MM.1S (cell line): ENCODE measurements around the gene CLIC5.

Experiments
- DNase-seq: peaks from one replicate; pipeline ENCODE4 v3.0.0-alpha.2; 2015
- H2AFZ ChIP-seq: fragments of 300-600 bp; sonication (generic); 2 replicates; pipeline ENCODE4 v1.6.0; 2016; ENCODE audit warnings: antibody characterized with exemption, low read length
- H3F3A ChIP-seq: fragments of 300-600 bp; sonication (generic); 2 replicates; pipeline ENCODE4 v1.6.1; 2016; ENCODE audit warnings: mild to moderate bottlenecking, antibody characterized with exemption, low read length, moderate library complexity, mixed read lengths; ENCODE audit not compliant: insufficient read depth
- H3K27ac ChIP-seq: fragments of 300-600 bp; sonication (generic); 2 replicates; pipeline ENCODE4 v1.5.1; 2016; ENCODE audit warnings: mild to moderate bottlenecking, low read length
- H3K27me3 ChIP-seq: fragments of 300-600 bp; sonication (generic); replicated peaks from 2 replicates; pipeline ENCODE4 v1.6.0; 2016; ENCODE audit warnings: low read length; ENCODE audit not compliant: insufficient read depth
- H3K36me3 ChIP-seq: fragments of 300-600 bp; sonication (generic); replicated peaks from 2 replicates; pipeline ENCODE4 v1.6.1; 2016; ENCODE audit warnings: mild to moderate bottlenecking, low read length, mixed read lengths; ENCODE audit not compliant: insufficient read depth
- H3K4me1 ChIP-seq: fragments of 300-600 bp; sonication (generic); 2 replicates; pipeline ENCODE4 v1.6.1; 2016; ENCODE audit warnings: low read length, mixed read lengths
- H3K4me2 ChIP-seq: fragments of 300-600 bp; sonication (generic); 2 replicates; pipeline ENCODE4 v1.6.0; 2016; ENCODE audit warnings: low read depth, low read length
- H3K4me3 ChIP-seq: fragments of 300-600 bp; sonication (generic); 2 replicates; pipeline ENCODE4 v1.5.1; 2016; ENCODE audit warnings: low read length, mixed read lengths
- H3K79me2 ChIP-seq: fragments of 300-600 bp; sonication (generic); 2 replicates; pipeline ENCODE4 v1.6.1; 2016; ENCODE audit warnings: mixed run types, low read length, mixed read lengths
- H3K9ac ChIP-seq: fragments of 300-600 bp; sonication (generic); 2 replicates; pipeline ENCODE4 v1.6.1; 2016; ENCODE audit warnings: low read length, mixed read lengths
- H3K9me2 ChIP-seq: fragments of 300-600 bp; sonication (generic); replicated peaks from 2 replicates; pipeline ENCODE4 v1.6.1; 2016; ENCODE audit warnings: mild to moderate bottlenecking, low read length, mixed read lengths; ENCODE audit not compliant: insufficient read depth
- H3K9me3 ChIP-seq: fragments of 300-600 bp; sonication (generic); replicated peaks from 2 replicates; pipeline ENCODE4 v1.6.1; 2016; ENCODE audit warnings: mild to moderate bottlenecking, low read length, mixed read lengths; ENCODE audit not compliant: insufficient read depth
- H4K20me1 ChIP-seq: fragments of 300-600 bp; sonication (generic); 2 replicates; pipeline ENCODE4 v1.6.1; 2016; ENCODE audit warnings: mild to moderate bottlenecking, low read length, moderate library complexity, mixed read lengths; ENCODE audit not compliant: insufficient read depth
- CTCF ChIP-seq: fragments of 300-600 bp; sonication (generic); IDR thresholded peaks from 2 replicates; pipeline ENCODE4 v1.5.1; 2016; ENCODE audit warnings: antibody characterized with exemption, low read length, mixed read lengths
- EZH2 ChIP-seq: fragments of 300-600 bp; sonication (generic); optimal IDR thresholded peaks from 2 replicates; pipeline ENCODE3; 2017; ENCODE audit warnings: low read depth, mild to moderate bottlenecking, antibody characterized with exemption, low read length, mixed read lengths
- EZH2phosphoT487 ChIP-seq: fragments of 300-600 bp; sonication (generic); IDR thresholded peaks from 2 replicates; pipeline ENCODE4 v1.6.1; 2018; ENCODE audit warnings: antibody characterized with exemption, low read length

The CLIC5 gene

DNA sequence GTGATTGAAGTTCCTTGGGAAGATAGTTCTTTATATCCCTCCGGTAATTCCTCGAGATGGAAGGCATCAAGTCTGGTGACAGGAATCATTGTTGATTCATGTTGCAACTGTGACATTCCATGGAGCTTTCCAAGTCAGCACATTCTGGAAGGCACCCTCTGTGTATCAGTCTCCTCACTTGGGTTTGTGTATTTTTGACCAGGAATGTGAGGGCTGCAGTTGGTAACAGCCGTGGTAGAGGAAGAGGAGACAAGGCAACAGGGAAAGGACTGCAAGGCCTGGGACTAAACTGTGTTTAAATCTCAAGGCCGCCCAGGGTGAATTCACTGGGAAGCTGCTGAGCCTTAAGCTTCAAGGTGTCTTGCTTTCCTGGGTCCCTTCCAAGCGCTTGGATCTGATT is 99.0 kb downstream of the CLIC5 start:
- H3K4me2 ChIP-seq = no peak overlapping the region
- H3K9me2 ChIP-seq = no peaks in the 10 kb centered on the region
- H3K79me2 ChIP-seq = no peaks in the 10 kb centered on the region
- H3K27me3 ChIP-seq = no peaks in the 10 kb centered on the region
- H3K4me3 ChIP-seq = no peak overlapping the region
- H3F3A ChIP-seq = no peaks in the 10 kb centered on the region
- H3K36me3 ChIP-seq = no peaks in the 10 kb centered on the region
- no peak overlapping the region for H2AFZ ChIP-seq
- TF ChIP-seq EZH2phosphoT487 = no peak
- no peak for TF ChIP-seq CTCF
- no peak for TF ChIP-seq EZH2
- no peaks in the 10 kb centered on the region for H3K4me1 ChIP-seq
- no peaks in the 10 kb centered on the region for H4K20me1 ChIP-seq
- no peak overlapping the region for H3K27ac ChIP-seq
- no peaks in the 10 kb centered on the region for H3K9me3 ChIP-seq
- DNase-seq = no peak
- H3K9ac ChIP-seq = no peak overlapping the region

GRCh38 chr6:45915780-45916468 is 99.7 kb downstream of the CLIC5 start:
- no peaks in the 10 kb centered on the region for H4K20me1 ChIP-seq
- TF ChIP-seq EZH2 (no peak), CTCF (no peak), EZH2phosphoT487 (no peak)
- no peak overlapping the region for H3K27ac ChIP-seq
- H3K79me2 ChIP-seq = no peaks in the 10 kb centered on the region
- no peak overlapping the region for H3K4me2 ChIP-seq
- no peak for DNase-seq
- no peak overlapping the region for H3K9ac ChIP-seq
- H3K36me3 ChIP-seq = no peaks in the 10 kb centered on the region
- no peaks in the 10 kb centered on the region for H3K9me3 ChIP-seq
- no peaks in the 10 kb centered on the region for H3K4me1 ChIP-seq
- no peaks in the 10 kb centered on the region for H3K9me2 ChIP-seq
- no peak overlapping the region for H2AFZ ChIP-seq
- no peaks in the 10 kb centered on the region for H3F3A ChIP-seq
- no peaks in the 10 kb centered on the region for H3K27me3 ChIP-seq
- H3K4me3 ChIP-seq = no peak overlapping the region

GRCh38 chr6:45911691-45912090 is 104.0 kb downstream of the CLIC5 start:
- no peak for DNase-seq
- H4K20me1 ChIP-seq = no peaks in the 10 kb centered on the region
- no peak overlapping the region for H2AFZ ChIP-seq
- no peak overlapping the region for H3K4me2 ChIP-seq
- no peaks in the 10 kb centered on the region for H3F3A ChIP-seq
- H3K9ac ChIP-seq = no peak overlapping the region
- TF ChIP-seq CTCF (no peak), EZH2 (no peak), EZH2phosphoT487 (no peak)
- no peaks in the 10 kb centered on the region for H3K27me3 ChIP-seq
- no peaks in the 10 kb centered on the region for H3K9me3 ChIP-seq
- H3K4me1 ChIP-seq = no peaks in the 10 kb centered on the region
- H3K4me3 ChIP-seq = no peak overlapping the region
- no peak overlapping the region for H3K27ac ChIP-seq
- no peaks in the 10 kb centered on the region for H3K79me2 ChIP-seq
- H3K36me3 ChIP-seq = no peaks in the 10 kb centered on the region
- H3K9me2 ChIP-seq = no peaks in the 10 kb centered on the region
